ENCODE measurements around the gene UBASH3A.
"Not testable (repeated sequence)": the region's sequence is repeated elsewhere in the genome, so short reads cannot be mapped to it uniquely, and the experiment has no call there.

Gene UBASH3A

GRCh38 chr21:42392731-42393442, 10.8 kb upstream of the UBASH3A start:
- DNase-seq = no peak

GRCh38 chr21:42393443-42393950, 10.2 kb upstream of the UBASH3A start:
- DNase-seq = no peak

GRCh38 chr21:42395302-42395701, 8.4 kb upstream of the UBASH3A start:
- no peak for DNase-seq

GRCh38 chr21:42395905-42396651, 7.6 kb upstream of the UBASH3A start, which contains the start of gene TMPRSS3:
Gene TMPRSS3 (minus strand): TSS chr21:42396052. CDS start chr21:42395417, 635 bp downstream.
- DNase-seq = no peak

- no peak for DNase-seq
Observed at GRCh38 chr21:42396799-42397745, 6.6 kb upstream of the UBASH3A start.

- DNase-seq = no peak
Observed at GRCh38 chr21:42397746-42398394, 5.8 kb upstream of the UBASH3A start.

- no peak for DNase-seq
Observed at GRCh38 chr21:42398436-42399028, 5.2 kb upstream of the UBASH3A start.

- no peak for DNase-seq
Observed at GRCh38 chr21:42400525-42400924, 3.2 kb upstream of the UBASH3A start.

GRCh38 chr21:42401154-42401553, 2.5 kb upstream of the UBASH3A start:
- DNase-seq = no peak

- no peak for DNase-seq
Observed at GRCh38 chr21:42401820-42402251, 1.9 kb upstream of the UBASH3A start.

- DNase-seq = no peak
Observed at GRCh38 chr21:42404539-42404938, 837 bp downstream of the UBASH3A start.

- DNase-seq = no peak
Observed at GRCh38 chr21:42405064-42406013, 1.6 kb downstream of the UBASH3A start.

GRCh38 chr21:42406201-42406621, 2.5 kb downstream of the UBASH3A start:
- DNase-seq = peak; percentile 37

GRCh38 chr21:42406866-42407265, 3.2 kb downstream of the UBASH3A start:
- no peak for DNase-seq

- DNase-seq = no peak
Observed at GRCh38 chr21:42407476-42407875, 3.8 kb downstream of the UBASH3A start.

- DNase-seq = not testable (repeated sequence)
Observed at GRCh38 chr21:42408718-42409117, 5.0 kb downstream of the UBASH3A start.

GRCh38 chr21:42409366-42409765, 5.7 kb downstream of the UBASH3A start:
- no peak for DNase-seq

GRCh38 chr21:42411197-42411869, 7.6 kb downstream of the UBASH3A start:
- no peak for DNase-seq

- no peak for DNase-seq
Observed at GRCh38 chr21:42411891-42412635, 8.4 kb downstream of the UBASH3A start.

- no peak for DNase-seq
Observed at GRCh38 chr21:42412636-42412933, 8.9 kb downstream of the UBASH3A start.
